SIG-M5 treated with dmso at 0.1 percent for 504 hours (cell line): ENCODE data around the gene HOXD4.

Experiments used
- DNase-seq: peaks from one replicate; lab custom pipeline; 2025; ENCODE audit not compliant: unreplicated experiment; lab: John Stamatoyannopoulos, UW

HOXD4 gene

GRCh38 chr2:176151442-176152287 lies at the start of gene HOXD4:
Gene HOXD4 (plus strand): TSS chr2:176151550. CDS start chr2:176151634, 84 bp downstream.
- no peak for DNase-seq

GRCh38 chr2:176101842-176102241 lies 49.5 kb upstream of the HOXD4 start:
- DNase-seq, result no peak

GRCh38 chr2:176102309-176102866 lies 49.0 kb upstream of the HOXD4 start:
- no peak for DNase-seq

GRCh38 chr2:176103194-176103593 lies 48.2 kb upstream of the HOXD4 start:
- DNase-seq, result no peak

- no peak for DNase-seq
Observed at GRCh38 chr2:176103742-176104315, 47.5 kb upstream of the HOXD4 start.

- DNase-seq, result peak; percentile 37
Observed at GRCh38 chr2:176104316-176105077, 46.9 kb upstream of the HOXD4 start.

GRCh38 chr2:176105078-176105729 lies 46.1 kb upstream of the HOXD4 start:
- DNase-seq, result no peak

- no peak for DNase-seq
Observed at GRCh38 chr2:176105730-176106580, 45.4 kb upstream of the HOXD4 start.

- peak; percentile 60 for DNase-seq
Observed at GRCh38 chr2:176106581-176107539, 44.5 kb upstream of the HOXD4 start, which contains the start of gene HOXD11. Gene HOXD11 (plus strand): TSS chr2:176107280. CDS start chr2:176107356, 76 bp downstream.

- no peak for DNase-seq
Observed at GRCh38 chr2:176107731-176108181, 43.6 kb upstream of the HOXD4 start.

GRCh38 chr2:176109192-176109901 lies 42.0 kb upstream of the HOXD4 start:
- DNase-seq, result no peak

- no peak for DNase-seq
Observed at GRCh38 chr2:176109946-176110345, 41.4 kb upstream of the HOXD4 start.

- no peak for DNase-seq
Observed at GRCh38 chr2:176110415-176111308, 40.7 kb upstream of the HOXD4 start.

- peak; percentile 64 for DNase-seq
Observed at GRCh38 chr2:176111309-176111663, 40.1 kb upstream of the HOXD4 start.

- DNase-seq, result no peak
Observed at GRCh38 chr2:176111846-176112374, 39.4 kb upstream of the HOXD4 start.

GRCh38 chr2:176112375-176113302 lies 38.7 kb upstream of the HOXD4 start:
- no peak for DNase-seq
